RWPE1 (cell line): ENCODE data around the gene STRIP1.

ENCODE experiments used
- CTCF ChIA-PET: fragments of 350-600 bp; sonication (Branson Sonifier 250); formaldehyde crosslinking; extraction: SDS; loops from one replicate; lab custom pipeline; 2021; lab: Yijun Ruan, JAX
- POLR2A ChIA-PET: fragments of 400-600 bp; formaldehyde crosslinking; extraction: SDS; loops from one replicate; lab custom pipeline; 2020; ENCODE audit warnings: antibody characterized with exemption; ENCODE audit not compliant: low non-redundant PET; lab: Yijun Ruan, JAX
- DNase-seq: peaks from one replicate; pipeline ENCODE4 v3.0.0; 2012; ENCODE audit warnings: low spot score
- H3K27ac ChIP-seq: fragments of 450-650 bp; 2 replicates; pipeline ENCODE4 v1.5.1; 2017
- TF ChIP-seq, protein P1 (sequence below): fragments of 450-650 bp; conservative IDR thresholded peaks from 2 replicates; pipeline ENCODE4 v1.5.1; 2017; ENCODE audit warnings: low read depth, mild to moderate bottlenecking

Gene STRIP1, protein sequence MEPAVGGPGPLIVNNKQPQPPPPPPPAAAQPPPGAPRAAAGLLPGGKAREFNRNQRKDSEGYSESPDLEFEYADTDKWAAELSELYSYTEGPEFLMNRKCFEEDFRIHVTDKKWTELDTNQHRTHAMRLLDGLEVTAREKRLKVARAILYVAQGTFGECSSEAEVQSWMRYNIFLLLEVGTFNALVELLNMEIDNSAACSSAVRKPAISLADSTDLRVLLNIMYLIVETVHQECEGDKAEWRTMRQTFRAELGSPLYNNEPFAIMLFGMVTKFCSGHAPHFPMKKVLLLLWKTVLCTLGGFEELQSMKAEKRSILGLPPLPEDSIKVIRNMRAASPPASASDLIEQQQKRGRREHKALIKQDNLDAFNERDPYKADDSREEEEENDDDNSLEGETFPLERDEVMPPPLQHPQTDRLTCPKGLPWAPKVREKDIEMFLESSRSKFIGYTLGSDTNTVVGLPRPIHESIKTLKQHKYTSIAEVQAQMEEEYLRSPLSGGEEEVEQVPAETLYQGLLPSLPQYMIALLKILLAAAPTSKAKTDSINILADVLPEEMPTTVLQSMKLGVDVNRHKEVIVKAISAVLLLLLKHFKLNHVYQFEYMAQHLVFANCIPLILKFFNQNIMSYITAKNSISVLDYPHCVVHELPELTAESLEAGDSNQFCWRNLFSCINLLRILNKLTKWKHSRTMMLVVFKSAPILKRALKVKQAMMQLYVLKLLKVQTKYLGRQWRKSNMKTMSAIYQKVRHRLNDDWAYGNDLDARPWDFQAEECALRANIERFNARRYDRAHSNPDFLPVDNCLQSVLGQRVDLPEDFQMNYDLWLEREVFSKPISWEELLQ

DNA sequence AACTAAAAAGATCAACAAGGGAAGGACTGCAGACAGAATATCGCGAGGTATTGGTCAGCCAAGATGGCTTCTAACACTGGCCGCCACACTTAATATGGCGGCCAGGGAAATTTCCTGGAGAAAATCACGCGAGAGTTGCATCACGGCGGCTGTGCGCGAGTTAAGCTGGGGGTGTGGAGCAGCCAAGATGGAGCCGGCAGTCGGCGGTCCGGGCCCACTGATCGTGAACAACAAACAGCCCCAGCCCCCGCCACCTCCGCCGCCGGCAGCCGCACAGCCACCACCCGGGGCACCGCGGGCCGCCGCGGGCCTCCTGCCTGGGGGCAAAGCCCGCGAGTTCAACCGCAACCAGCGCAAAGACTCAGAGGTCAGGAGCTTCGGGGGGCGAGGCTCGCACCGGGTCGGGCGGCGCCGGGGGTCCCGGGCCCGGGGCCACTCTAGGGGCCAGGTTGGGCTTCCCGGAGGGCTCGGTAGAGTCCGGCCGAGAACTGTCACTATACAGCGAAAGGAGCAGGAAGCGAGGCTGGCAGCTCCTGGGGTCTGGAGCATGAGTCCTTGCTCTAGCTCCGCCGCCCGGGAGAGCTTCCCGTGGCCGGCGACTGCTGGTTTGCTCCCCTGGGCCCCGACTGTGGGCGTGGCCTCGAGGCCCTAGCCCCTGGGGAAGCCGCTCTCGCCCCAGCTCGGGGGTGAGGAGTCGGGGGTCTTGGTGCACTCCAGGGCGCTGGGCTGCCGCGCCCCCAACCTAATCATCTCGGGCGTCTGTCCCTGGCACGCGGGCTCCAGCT is at the start of gene STRIP1:
TSS of gene STRIP1 (plus strand) at position 174 of the 785 bp plus-strand sequence. CDS start at position 188, 14 bp downstream.
- TF ChIP-seq, protein P1, sequence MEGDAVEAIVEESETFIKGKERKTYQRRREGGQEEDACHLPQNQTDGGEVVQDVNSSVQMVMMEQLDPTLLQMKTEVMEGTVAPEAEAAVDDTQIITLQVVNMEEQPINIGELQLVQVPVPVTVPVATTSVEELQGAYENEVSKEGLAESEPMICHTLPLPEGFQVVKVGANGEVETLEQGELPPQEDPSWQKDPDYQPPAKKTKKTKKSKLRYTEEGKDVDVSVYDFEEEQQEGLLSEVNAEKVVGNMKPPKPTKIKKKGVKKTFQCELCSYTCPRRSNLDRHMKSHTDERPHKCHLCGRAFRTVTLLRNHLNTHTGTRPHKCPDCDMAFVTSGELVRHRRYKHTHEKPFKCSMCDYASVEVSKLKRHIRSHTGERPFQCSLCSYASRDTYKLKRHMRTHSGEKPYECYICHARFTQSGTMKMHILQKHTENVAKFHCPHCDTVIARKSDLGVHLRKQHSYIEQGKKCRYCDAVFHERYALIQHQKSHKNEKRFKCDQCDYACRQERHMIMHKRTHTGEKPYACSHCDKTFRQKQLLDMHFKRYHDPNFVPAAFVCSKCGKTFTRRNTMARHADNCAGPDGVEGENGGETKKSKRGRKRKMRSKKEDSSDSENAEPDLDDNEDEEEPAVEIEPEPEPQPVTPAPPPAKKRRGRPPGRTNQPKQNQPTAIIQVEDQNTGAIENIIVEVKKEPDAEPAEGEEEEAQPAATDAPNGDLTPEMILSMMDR, result no peak
- peak within 1 kb of the TSS; percentile 79 for H3K27ac ChIP-seq
- DNase-seq, result peak; percentile 92
- ChIA-PET POLR2A (no interaction called here), CTCF (no interaction called here)

DNA sequence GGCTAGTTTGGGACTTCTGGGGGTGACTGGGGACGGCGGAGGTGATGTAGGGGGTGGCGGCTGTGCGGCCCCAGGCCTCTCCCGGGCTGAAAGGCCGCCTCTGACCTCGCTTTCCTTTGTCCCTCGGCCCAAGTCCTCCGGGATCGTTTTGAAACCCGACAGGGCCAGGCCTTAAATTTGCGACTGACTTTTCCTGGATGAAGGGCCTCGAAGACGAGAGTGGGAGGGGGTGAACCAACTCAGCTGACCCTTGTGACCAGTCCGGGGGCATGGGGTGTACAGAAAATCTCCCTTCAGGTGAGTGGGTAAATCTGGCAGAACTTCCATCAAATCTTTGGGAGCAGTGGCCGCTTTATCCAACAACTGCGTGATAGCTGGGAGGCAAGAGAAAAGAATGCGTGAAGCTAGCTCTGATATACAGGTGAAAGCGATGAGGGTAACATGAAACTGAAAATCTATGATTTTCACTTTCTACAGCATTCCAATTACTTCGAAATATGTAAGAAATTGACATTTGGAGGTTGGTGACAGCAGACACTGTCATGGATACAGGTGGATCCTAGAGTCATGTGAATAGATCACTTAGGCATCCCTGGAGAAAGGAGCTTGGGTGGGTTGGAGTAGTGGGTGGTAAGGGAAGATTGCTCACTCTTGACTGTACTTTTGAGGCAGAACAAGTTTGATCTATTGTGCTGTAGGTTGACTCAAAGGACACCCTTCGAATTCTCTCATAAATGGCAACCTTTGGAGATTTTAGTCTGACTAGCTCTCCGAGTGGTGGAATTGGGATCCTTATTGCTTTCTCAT is 49.0 kb upstream of the STRIP1 start:
- TF ChIP-seq, protein P1, result no peak
- peak; percentile 45 for DNase-seq
- ChIA-PET POLR2A (interaction anchor here (0.6 kb wide), 1 partner anchor 554 kb away, joined by 4 read pairs; no protein-coding TSS in a partner anchor), CTCF (interaction anchor here (0.6 to 10.3 kb wide), 12 partner anchors 18 to 1154 kb away, joined by 3 to 239 read pairs (median 3); no protein-coding TSS in a partner anchor)
- peak overlapping the region; percentile 85 for H3K27ac ChIP-seq

DNA sequence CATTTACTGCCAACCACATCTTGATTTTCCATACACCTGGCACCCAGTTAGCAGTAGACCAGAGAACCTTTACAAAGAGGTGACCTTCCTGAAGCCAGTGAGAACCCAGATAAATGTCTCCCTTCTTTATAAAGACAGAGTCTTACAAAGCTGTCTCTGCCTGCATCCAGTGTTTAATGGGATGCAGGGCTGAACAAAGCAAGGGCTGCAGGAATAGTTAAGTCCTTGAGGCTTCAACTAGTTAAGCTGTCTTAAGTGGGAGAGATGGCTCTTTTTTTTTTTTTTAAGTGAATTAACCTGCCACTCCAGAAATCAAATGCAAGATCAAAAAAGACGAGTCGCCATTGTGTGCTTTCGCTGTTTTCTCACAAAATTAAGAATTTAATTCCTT is 48.4 kb upstream of the STRIP1 start:
- H3K27ac ChIP-seq, result no peak overlapping the region
- ChIA-PET CTCF (interaction anchor here (0.6 to 1.1 kb wide), 3 partner anchors 158 to 346 kb away, joined by 3 to 4 read pairs (median 3); no protein-coding TSS in a partner anchor), POLR2A (interaction anchor here (0.6 kb wide), 2 partner anchors 88 to 554 kb away, joined by 4 to 5 read pairs; no protein-coding TSS in a partner anchor)
- no peak for DNase-seq
- TF ChIP-seq, protein P1, result no peak

DNA sequence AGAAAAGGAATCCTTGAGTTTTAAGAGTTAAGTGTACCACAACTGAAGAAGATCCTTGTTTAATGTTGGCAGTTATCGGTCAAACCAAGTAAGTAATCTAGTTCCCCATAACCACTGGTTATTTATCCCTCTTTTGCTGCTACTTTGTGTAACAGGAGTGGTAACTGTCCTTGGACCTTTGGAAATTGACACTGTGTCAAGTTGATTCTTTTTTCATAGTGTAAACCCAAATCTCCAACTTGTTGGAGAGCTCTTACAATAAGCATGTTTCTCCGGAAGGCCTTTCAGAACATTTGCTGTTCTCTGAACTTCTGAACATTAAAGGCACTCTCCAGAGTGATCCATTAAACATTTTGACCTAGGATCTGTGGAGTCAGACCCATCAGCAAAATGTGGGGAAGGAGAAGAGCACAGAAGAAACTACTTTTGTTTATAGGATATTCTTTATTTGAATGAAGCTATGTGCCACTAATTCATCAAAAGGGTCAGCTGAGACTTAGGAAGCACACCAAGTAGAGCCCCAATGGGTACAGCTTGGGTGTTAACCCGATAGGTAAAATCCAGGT is 46.0 kb upstream of the STRIP1 start:
- TF ChIP-seq, protein P1, result no peak
- H3K27ac ChIP-seq, result no peak overlapping the region
- no peak for DNase-seq
- CTCF ChIA-PET, result interaction anchor here (0.7 kb wide), 1 partner anchor 92 kb away, joined by 3 read pairs; no protein-coding TSS in a partner anchor
- POLR2A ChIA-PET, result no interaction called here

DNA sequence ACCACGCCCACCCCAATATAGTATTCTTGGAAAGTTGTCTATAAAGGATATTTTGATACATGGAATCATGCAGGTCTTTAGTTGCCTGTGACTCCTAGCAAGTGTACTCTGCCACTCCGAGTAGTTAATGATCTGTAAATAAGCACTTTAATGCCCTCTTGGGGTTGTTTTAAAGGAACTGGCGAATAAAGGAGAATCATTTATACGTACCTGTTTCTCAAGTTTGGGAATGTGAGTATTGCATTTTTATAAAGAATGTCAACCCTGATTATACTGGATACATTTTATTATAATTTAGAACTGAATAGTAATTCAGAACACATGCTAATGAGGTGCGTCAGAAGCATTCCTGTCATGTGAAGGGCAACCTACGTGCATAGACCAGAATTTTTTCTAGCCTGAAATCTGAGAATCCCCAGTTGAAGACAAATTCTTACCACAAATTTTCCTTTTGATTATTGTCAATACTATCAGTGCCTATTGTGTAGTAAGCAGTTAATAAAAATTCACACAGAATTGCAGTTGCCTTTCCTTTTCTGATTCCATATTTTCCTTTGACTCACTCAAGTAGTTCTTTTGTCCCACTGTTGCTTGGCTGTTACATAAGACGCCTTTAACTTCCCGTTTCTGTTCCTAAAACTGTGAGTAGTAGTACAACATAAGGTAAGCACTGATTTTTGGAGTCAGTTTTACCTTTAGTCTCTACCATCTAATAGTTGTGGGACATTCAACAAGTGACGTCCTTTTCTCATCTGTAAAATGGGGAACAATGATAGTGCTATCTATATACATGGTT is 44.7 kb upstream of the STRIP1 start:
- TF ChIP-seq, protein P1, result no peak
- H3K27ac ChIP-seq, result no peak overlapping the region
- CTCF ChIA-PET, result no interaction called here
- DNase-seq, result no peak
- POLR2A ChIA-PET, result no interaction called here
